Glutamatergic neuron (in vitro differentiated cells): Measurements from ENCODE around the gene FCRL5. TPM values are rescaled to one million over a fixed set of nuclear protein-coding genes. Genes with fewer than 3 reads are reported as not detected.

ENCODE experiments used
- DNase-seq: peaks from one replicate; pipeline ENCODE4 v3.0.0; 2022
- H3K27ac Mint-ChIP-seq: one replicate; pipeline ENCODE4 v1.8.0; 2020; ENCODE audit warnings: mild to moderate bottlenecking, mixed read lengths, inconsistent platforms; ENCODE audit not compliant: unreplicated experiment
- H3K27me3 Mint-ChIP-seq: one replicate; pipeline ENCODE4 v1.8.0; 2020; ENCODE audit warnings: mild to moderate bottlenecking, moderate library complexity, mixed read lengths, inconsistent platforms; ENCODE audit not compliant: unreplicated experiment
- H3K36me3 Mint-ChIP-seq: one replicate; pipeline ENCODE4 v1.8.0; 2020; ENCODE audit warnings: mild to moderate bottlenecking, mixed read lengths, inconsistent platforms; ENCODE audit not compliant: unreplicated experiment
- H3K4me1 Mint-ChIP-seq: one replicate; pipeline ENCODE4 v1.8.0; 2020; ENCODE audit warnings: mild to moderate bottlenecking, low read depth, mixed read lengths, inconsistent platforms; ENCODE audit not compliant: unreplicated experiment
- H3K4me3 Mint-ChIP-seq: one replicate; pipeline ENCODE4 v1.8.0; 2020; ENCODE audit warnings: mild to moderate bottlenecking, mixed read lengths, inconsistent platforms; ENCODE audit not compliant: unreplicated experiment
- H3K9me3 Mint-ChIP-seq: one replicate; pipeline ENCODE4 v1.8.0; 2020; ENCODE audit warnings: mild to moderate bottlenecking, moderate library complexity, mixed read lengths, inconsistent platforms; ENCODE audit not compliant: unreplicated experiment
- long read RNA-seq: library from polyadenylated mRNA; unstranded; transcript quantifications from one replicate; pipeline ENCODE4 v2.0.0, GENCODE V29; 2020; ENCODE audit not compliant: unreplicated experiment
- total RNA-seq: library from RNA; stranded (reverse); fragmentation: NEBNext Ultra II Directional; extraction: Animal tissue kit (Norgen Biotek cat#: 25700); gene quantifications from one replicate; pipeline ENCODE4 v1.2.1, GENCODE V29; 2021; ENCODE audit not compliant: unreplicated experiment
- TF ChIP-seq, protein P1 (sequence below): fragments of 200-600 bp; sonication (generic); IDR thresholded peaks from one replicate; pipeline ENCODE4 v1.5.0; 2021; ENCODE audit not compliant: partially characterized antibody, unreplicated experiment

Gene FCRL5
- not detected for total RNA-seq
- long read RNA-seq: 0 reads

GRCh38 chr1:157551694-157552693 lies at the start of gene FCRL5:
Gene FCRL5, minus strand, starts transcription at chr1:157552515. Its CDS starts 153 bp downstream, at chr1:157552362.
- Mint-ChIP-seq H3K4me3 (no peak within 1 kb of the TSS), H3K36me3 (no peaks in the 10 kb centered on the region), H3K9me3 (no peaks in the 10 kb centered on the region), H3K27ac (no peak within 1 kb of the TSS), H3K4me1 (no peaks in the 10 kb centered on the region), H3K27me3 (no peaks in the 10 kb centered on the region)
- DNase-seq: no peak
- TF ChIP-seq, protein P1, sequence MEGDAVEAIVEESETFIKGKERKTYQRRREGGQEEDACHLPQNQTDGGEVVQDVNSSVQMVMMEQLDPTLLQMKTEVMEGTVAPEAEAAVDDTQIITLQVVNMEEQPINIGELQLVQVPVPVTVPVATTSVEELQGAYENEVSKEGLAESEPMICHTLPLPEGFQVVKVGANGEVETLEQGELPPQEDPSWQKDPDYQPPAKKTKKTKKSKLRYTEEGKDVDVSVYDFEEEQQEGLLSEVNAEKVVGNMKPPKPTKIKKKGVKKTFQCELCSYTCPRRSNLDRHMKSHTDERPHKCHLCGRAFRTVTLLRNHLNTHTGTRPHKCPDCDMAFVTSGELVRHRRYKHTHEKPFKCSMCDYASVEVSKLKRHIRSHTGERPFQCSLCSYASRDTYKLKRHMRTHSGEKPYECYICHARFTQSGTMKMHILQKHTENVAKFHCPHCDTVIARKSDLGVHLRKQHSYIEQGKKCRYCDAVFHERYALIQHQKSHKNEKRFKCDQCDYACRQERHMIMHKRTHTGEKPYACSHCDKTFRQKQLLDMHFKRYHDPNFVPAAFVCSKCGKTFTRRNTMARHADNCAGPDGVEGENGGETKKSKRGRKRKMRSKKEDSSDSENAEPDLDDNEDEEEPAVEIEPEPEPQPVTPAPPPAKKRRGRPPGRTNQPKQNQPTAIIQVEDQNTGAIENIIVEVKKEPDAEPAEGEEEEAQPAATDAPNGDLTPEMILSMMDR: no peak

- TF ChIP-seq, protein P1: no peak
- Mint-ChIP-seq H3K4me3 (no peak overlapping the region), H3K27me3 (no peaks in the 10 kb centered on the region), H3K36me3 (no peaks in the 10 kb centered on the region), H3K4me1 (no peaks in the 10 kb centered on the region), H3K27ac (no peak overlapping the region), H3K9me3 (no peaks in the 10 kb centered on the region)
- no peak for DNase-seq
Observed at GRCh38 chr1:157600236-157600635, 47.9 kb upstream of the FCRL5 start.

- Mint-ChIP-seq H3K4me1 (no peaks in the 10 kb centered on the region), H3K4me3 (no peak within 1 kb of the TSS), H3K36me3 (no peaks in the 10 kb centered on the region), H3K27me3 (no peaks in the 10 kb centered on the region), H3K9me3 (no peaks in the 10 kb centered on the region), H3K27ac (no peak within 1 kb of the TSS)
- no peak for DNase-seq
- TF ChIP-seq, protein P1: no peak
Observed at GRCh38 chr1:157597959-157598667, 45.8 kb upstream of the FCRL5 start, which contains the start of gene FCRL4. Gene FCRL4, minus strand, starts transcription at chr1:157598085. Its CDS starts 141 bp downstream, at chr1:157597944.

GRCh38 chr1:157596384-157596783 lies 44.1 kb upstream of the FCRL5 start:
- DNase-seq: no peak
- TF ChIP-seq, protein P1: no peak
- no peaks in the 10 kb centered on the region for H3K27me3 Mint-ChIP-seq
- no peaks in the 10 kb centered on the region for H3K4me1 Mint-ChIP-seq
- H3K36me3 Mint-ChIP-seq: no peaks in the 10 kb centered on the region
- no peak overlapping the region for H3K27ac Mint-ChIP-seq
- no peak overlapping the region for H3K4me3 Mint-ChIP-seq
- no peaks in the 10 kb centered on the region for H3K9me3 Mint-ChIP-seq
